Keratinocyte (primary cell): ENCODE measurements around the gene ZCWPW1. TPM values are rescaled to one million over a fixed set of nuclear protein-coding genes. Genes with fewer than 3 reads are reported as not detected.

Experiments used
- DNase-seq: peaks from one replicate; pipeline ENCODE4 v3.0.0-alpha.2; 2011; ENCODE audit warnings: low read depth, missing footprints, low spot score
- FAIRE-seq: peaks from 2 replicates; lab custom pipeline; 2011; peaks lifted over from hg19 to GRCh38; lab: Jason Lieb, UNC
- H2AFZ ChIP-seq: 2 replicates; pipeline ENCODE4 v1.6.0; 2012; ENCODE audit warnings: low read length, control low read depth, inconsistent platforms; ENCODE audit not compliant: control insufficient read depth
- H3K27ac ChIP-seq: 2 replicates; pipeline ENCODE4 v1.5.1; 2011; ENCODE audit warnings: low read length; ENCODE audit not compliant: control insufficient read depth, insufficient read depth
- H3K27me3 ChIP-seq: 3 replicates; pipeline ENCODE4 v1.6.0; 2011; ENCODE audit warnings: low read length; ENCODE audit not compliant: control insufficient read depth, insufficient read depth; ENCODE audit errors: extremely low read depth
- H3K36me3 ChIP-seq, 2 experiments: 2 replicates in 1 of 2; 3 replicates in 1 of 2; pipeline ENCODE4 v1.5.1; 2011; ENCODE audit warnings: low read length in 2 of 2, mild to moderate bottlenecking in 1 of 2; ENCODE audit not compliant: control insufficient read depth in 2 of 2, insufficient read depth in 2 of 2; ENCODE audit errors: extremely low read depth in 1 of 2
- H3K4me1 ChIP-seq: 3 replicates; pipeline ENCODE4 v1.5.1; 2011; ENCODE audit warnings: low read length; ENCODE audit not compliant: control insufficient read depth, insufficient read depth; ENCODE audit errors: extremely low read depth
- H3K4me2 ChIP-seq: 3 replicates; pipeline ENCODE4 v1.6.0; 2011; ENCODE audit warnings: low read depth, low read length; ENCODE audit not compliant: control insufficient read depth, insufficient read depth; ENCODE audit errors: extremely low read depth
- H3K4me3 ChIP-seq, 3 experiments: fragments of 200-600 bp in 1 of 3; sonication (generic) in 1 of 3; 2 replicates in 2 of 3; 3 replicates in 1 of 3; pipeline ENCODE4 v1.5.1; 2011 to 2016; ENCODE audit warnings: low read length in 3 of 3, mild to moderate bottlenecking in 3 of 3, control low read depth in 2 of 3, inconsistent platforms in 1 of 3, low read depth in 1 of 3, mixed read lengths in 1 of 3, mixed run types in 1 of 3, moderate library complexity in 1 of 3; ENCODE audit not compliant: control insufficient read depth in 2 of 3, insufficient read depth in 2 of 3; ENCODE audit errors: extremely low read depth in 1 of 3
- H3K79me2 ChIP-seq: 2 replicates; pipeline ENCODE4 v1.6.0; 2012; ENCODE audit warnings: low read length; ENCODE audit not compliant: control insufficient read depth, insufficient read depth
- H3K9ac ChIP-seq: 3 replicates; pipeline ENCODE4 v1.6.0; 2011; ENCODE audit warnings: low read length; ENCODE audit not compliant: control insufficient read depth, insufficient read depth; ENCODE audit errors: extremely low read depth
- H3K9me1 ChIP-seq: 3 replicates; pipeline ENCODE4 v1.6.0; 2011; ENCODE audit warnings: low read length; ENCODE audit not compliant: control insufficient read depth, insufficient read depth; ENCODE audit errors: extremely low read depth
- H3K9me3 ChIP-seq: 2 replicates; pipeline ENCODE4 v1.5.1; 2012; ENCODE audit warnings: low read depth, low read length; ENCODE audit not compliant: control insufficient read depth
- H4K20me1 ChIP-seq: 3 replicates; pipeline ENCODE4 v1.6.0; 2011; ENCODE audit warnings: low read length; ENCODE audit not compliant: control insufficient read depth, insufficient read depth; ENCODE audit errors: extremely low read depth
- EZH2 ChIP-seq: IDR thresholded peaks from one replicate; pipeline ENCODE4 v1.6.1; 2012; ENCODE audit warnings: inconsistent platforms, mild to moderate bottlenecking, low read length, moderate library complexity
- dilution Hi-C: fragments of 300-500 bp; cut with MboI; formaldehyde crosslinking; loops from one replicate; pipeline ENCODE4 v1.7.0; 2020; ENCODE audit warnings: low sequenced_read_pairs; ENCODE audit not compliant: extremely low pct_ligation_motif_present
- polyA plus RNA-seq, 5 experiments: library from polyadenylated mRNA; depleted of rRNA in 3 of 5; stranded (reverse) in 3 of 5; stranded (forward) in 1 of 5; unstranded in 1 of 5; fragments of >200 nt; gene quantifications; 1 replicate in 1 of 5; 2 replicates in 3 of 5; 3 replicates in 1 of 5; pipeline versions ENCODE4 v1.2.1 to v1.2.3, GENCODE V29; 2011 to 2012; ENCODE audit warnings: missing spikeins in 2 of 5, low read depth in 1 of 5, low replicate concordance in 1 of 5
- TF ChIP-seq, protein P1 (sequence below), 3 experiments: IDR thresholded peaks in 1 of 3; conservative IDR thresholded peaks in 1 of 3; optimal IDR thresholded peaks in 1 of 3; 2 replicates in 2 of 3; 3 replicates in 1 of 3; pipeline versions ENCODE3 to v1.5.1; 2011; ENCODE audit warnings: low read length in 3 of 3, mild to moderate bottlenecking in 3 of 3, moderate library complexity in 2 of 3, control low read depth in 1 of 3, inconsistent platforms in 1 of 3; ENCODE audit not compliant: insufficient read depth in 2 of 3; ENCODE audit errors: extremely low read depth in 1 of 3

The ZCWPW1 gene
- polyA plus RNA-seq, 1 donor (not counting 4 experiments of a cell fraction or from before 2014, with no cell fraction given), result 1.4 TPM

DNA sequence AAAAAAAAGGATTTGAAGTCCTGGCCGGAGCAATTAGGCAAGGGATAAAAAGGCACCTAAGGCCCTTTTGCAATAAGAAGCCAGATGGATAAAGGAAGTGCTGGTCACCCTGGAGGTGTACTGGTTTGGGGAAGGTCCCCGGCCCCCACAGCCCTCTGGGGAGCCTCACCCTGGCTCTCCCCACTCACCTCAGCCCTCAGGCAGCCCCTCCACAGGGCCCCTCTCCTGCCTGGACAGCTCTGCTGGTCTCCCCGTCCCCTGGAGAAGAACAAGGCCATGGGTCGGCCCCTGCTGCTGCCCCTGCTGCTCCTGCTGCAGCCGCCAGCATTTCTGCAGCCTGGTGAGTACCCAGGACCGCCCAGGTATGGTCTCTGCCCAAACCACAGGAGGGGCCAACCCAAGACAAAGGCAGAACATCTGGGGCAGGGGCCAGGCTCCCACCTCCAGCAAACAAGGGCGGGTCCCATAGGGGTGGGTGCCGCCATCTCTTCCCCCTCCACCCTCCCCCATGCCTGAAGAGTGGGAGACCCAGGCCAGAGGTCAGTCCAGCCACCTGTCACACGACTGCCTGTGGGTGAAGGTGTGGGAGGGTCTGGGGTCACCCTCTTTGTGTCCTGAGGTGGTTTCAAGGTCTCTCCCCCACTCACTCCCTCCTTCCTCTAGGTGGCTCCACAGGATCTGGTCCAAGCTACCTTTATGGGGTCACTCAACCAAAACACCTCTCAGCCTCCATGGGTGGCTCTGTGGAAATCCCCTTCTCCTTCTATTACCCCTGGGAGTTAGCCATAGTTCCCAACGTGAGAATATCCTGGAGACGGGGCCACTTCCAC is 70.3 kb downstream of the ZCWPW1 start, which contains the start of gene PILRB:
Gene PILRB, plus strand, starts transcription at position 91 of the 830 bp plus-strand sequence. Its CDS starts 186 bp downstream, at position 277.
- Histone ChIP-seq H3K36me3 (peaks cover 55 to 62% of the 10 kb centered on the region in 2 experiments), H2AFZ (no peak within 1 kb of the TSS)
- no peak for FAIRE-seq

DNA sequence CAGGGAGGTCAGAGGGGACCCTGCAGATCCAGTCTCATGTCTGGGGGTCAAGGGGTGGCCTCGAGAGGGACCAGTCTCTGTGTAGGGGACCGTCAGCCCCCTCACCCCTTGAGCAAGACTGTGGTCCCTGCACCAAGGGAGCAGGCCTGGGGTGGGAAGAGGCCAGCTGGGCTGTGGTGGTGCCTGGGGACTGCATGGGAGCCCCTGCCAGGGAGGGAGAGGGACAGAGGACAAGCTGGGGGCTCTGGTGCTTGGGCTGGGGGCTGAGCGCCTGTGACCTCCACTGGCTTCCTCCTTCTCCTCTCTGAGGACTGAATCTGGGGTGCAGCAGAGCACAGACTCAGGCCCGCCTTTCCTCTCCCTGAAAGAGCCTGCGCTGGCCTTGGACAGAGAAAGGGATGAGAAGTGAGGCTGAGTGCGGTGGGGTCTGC is 71.4 kb downstream of the ZCWPW1 start:
- DNase-seq, result no peak
- FAIRE-seq, result no peak

More for the DNA sequence above, 70.3 kb downstream of the ZCWPW1 start, which contains the start of gene PILRB:
- Histone ChIP-seq H3K4me2 (no peak within 1 kb of the TSS), H3K9me3 (no peaks in the 10 kb centered on the region), H4K20me1 (no peaks in the 10 kb centered on the region), H3K4me3 (no peak within 1 kb of the TSS), H3K9me1 (no peaks in the 10 kb centered on the region), H3K9ac (no peak within 1 kb of the TSS), H3K27me3 (no peaks in the 10 kb centered on the region), H3K79me2 (no peaks in the 10 kb centered on the region), H3K4me1 (no peaks in the 10 kb centered on the region), H3K27ac (no peak within 1 kb of the TSS)
- no peak for DNase-seq
- dilution Hi-C loops, result no loop called here
- TF ChIP-seq, protein P1, sequence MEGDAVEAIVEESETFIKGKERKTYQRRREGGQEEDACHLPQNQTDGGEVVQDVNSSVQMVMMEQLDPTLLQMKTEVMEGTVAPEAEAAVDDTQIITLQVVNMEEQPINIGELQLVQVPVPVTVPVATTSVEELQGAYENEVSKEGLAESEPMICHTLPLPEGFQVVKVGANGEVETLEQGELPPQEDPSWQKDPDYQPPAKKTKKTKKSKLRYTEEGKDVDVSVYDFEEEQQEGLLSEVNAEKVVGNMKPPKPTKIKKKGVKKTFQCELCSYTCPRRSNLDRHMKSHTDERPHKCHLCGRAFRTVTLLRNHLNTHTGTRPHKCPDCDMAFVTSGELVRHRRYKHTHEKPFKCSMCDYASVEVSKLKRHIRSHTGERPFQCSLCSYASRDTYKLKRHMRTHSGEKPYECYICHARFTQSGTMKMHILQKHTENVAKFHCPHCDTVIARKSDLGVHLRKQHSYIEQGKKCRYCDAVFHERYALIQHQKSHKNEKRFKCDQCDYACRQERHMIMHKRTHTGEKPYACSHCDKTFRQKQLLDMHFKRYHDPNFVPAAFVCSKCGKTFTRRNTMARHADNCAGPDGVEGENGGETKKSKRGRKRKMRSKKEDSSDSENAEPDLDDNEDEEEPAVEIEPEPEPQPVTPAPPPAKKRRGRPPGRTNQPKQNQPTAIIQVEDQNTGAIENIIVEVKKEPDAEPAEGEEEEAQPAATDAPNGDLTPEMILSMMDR (optimal IDR thresholded peaks at IDR 0.05 in 1 of 3, IDR thresholded peaks at IDR 0.05 in 1 of 3, conservative IDR thresholded peaks at IDR 0.05 in 1 of 3; ENCODE audit: extremely low read depth in 1 of 3, insufficient read depth in 2 of 3, low read length in 3 of 3), result no peak
- no peak for TF ChIP-seq EZH2

More for the DNA sequence above, 71.4 kb downstream of the ZCWPW1 start:
- Histone ChIP-seq H3K27me3 (no peaks in the 10 kb centered on the region), H3K9ac (no peak overlapping the region), H3K36me3 (peaks cover 59% of the 10 kb centered on the region in 2 experiments), H3K79me2 (no peaks in the 10 kb centered on the region), H3K9me1 (no peaks in the 10 kb centered on the region), H3K4me2 (no peak overlapping the region), H3K4me3 (no peak overlapping the region), H3K27ac (no peak overlapping the region), H4K20me1 (no peaks in the 10 kb centered on the region), H3K4me1 (no peaks in the 10 kb centered on the region), H2AFZ (no peak overlapping the region), H3K9me3 (no peaks in the 10 kb centered on the region)
- TF ChIP-seq, protein P1 (optimal IDR thresholded peaks at IDR 0.05 in 1 of 3, IDR thresholded peaks at IDR 0.05 in 1 of 3, conservative IDR thresholded peaks at IDR 0.05 in 1 of 3; ENCODE audit: extremely low read depth in 1 of 3, insufficient read depth in 2 of 3, low read length in 3 of 3), result no peak
- TF ChIP-seq EZH2, result no peak
- dilution Hi-C loops, result no loop called here
